Gastrocnemius medialis (tissue), 4 donors: ENCODE results near the gene KLHL25. TPM values are rescaled to one million over a fixed set of nuclear protein-coding genes. Genes with fewer than 3 reads are reported as not detected.

ENCODE experiments used
- ATAC-seq, 2 donors: fragments of 150-250 bp; one replicate each; pipeline ENCODE4 v1.9.1; 2016
- DNase-seq, 2 donors: peaks; one replicate each; pipeline ENCODE4 v3.0.0-alpha.2; 2019
- H3K27ac ChIP-seq, 4 donors: fragments of 200-600 bp; sonication (generic); 1 replicate in 1 of 4; 2 replicates in 3 of 4; pipeline ENCODE4 v1.5.1; 2016 to 2018; ENCODE audit warnings: mild to moderate bottlenecking in 2 of 4, moderate library complexity in 1 of 4
- H3K27me3 ChIP-seq, 3 donors: fragments of 200-600 bp; sonication (generic) in 2 of 3; 1 replicate in 1 of 3; 2 replicates in 2 of 3; pipeline versions ENCODE4 v1.5.1 to v1.6.0; 2016 to 2019; ENCODE audit warnings: mild to moderate bottlenecking in 1 of 3, moderate library complexity in 1 of 3
- H3K36me3 ChIP-seq, 2 donors: fragments of 200-600 bp; sonication (generic) in 1 of 2; one replicate each; pipeline ENCODE4 v1.5.1; 2017 to 2018
- H3K4me1 ChIP-seq, 2 donors: fragments of 200-600 bp; sonication (generic) in 1 of 2; one replicate each; pipeline ENCODE4 v1.5.1; 2016 to 2017; ENCODE audit warnings: mild to moderate bottlenecking in 2 of 2
- H3K4me3 ChIP-seq, 4 donors: fragments of 200-600 bp; sonication (generic) in 3 of 4; 1 replicate in 1 of 4; 2 replicates in 3 of 4; pipeline ENCODE4 v1.5.1; 2016 to 2019; ENCODE audit warnings: mild to moderate bottlenecking in 2 of 4
- H3K9me3 ChIP-seq, 3 donors: fragments of 200-600 bp; sonication (generic) in 2 of 3; 1 replicate in 1 of 3; 2 replicates in 2 of 3; pipeline ENCODE4 v1.5.1; 2016 to 2019
- POLR2A ChIP-seq, 2 donors: fragments of 450-650 bp; IDR thresholded peaks; one replicate each; pipeline ENCODE4 v1.6.1; 2017; ENCODE audit warnings: antibody characterized with exemption in 2 of 2, mild to moderate bottlenecking in 2 of 2, moderate library complexity in 2 of 2
- in situ Hi-C, 4 donors: fragments of 200-750 bp; cut with MboI; loops; one replicate each; pipeline versions ENCODE4 v1.15.0 to v1.8.0; 2017; ENCODE audit warnings: low sequenced_read_pairs in 4 of 4
- intact Hi-C: fragments of 100-400 bp; cut with DNase I; formaldehyde crosslinking; loops from one replicate; pipeline ENCODE4 v1.15.1; 2023; ENCODE audit warnings: low total_unique reads
- total RNA-seq, 4 donors: library from RNA; depleted of rRNA; stranded (reverse); fragments of >200 nt; gene quantifications; one replicate each; pipeline versions ENCODE4 v1.1.0 to v1.2.3, GENCODE V29; 2016
- TF ChIP-seq, protein P1 (sequence below), 5 experiments: fragments of 450-650 bp in 3 of 5; fragments of 200-600 bp in 2 of 5; sonication (generic) in 2 of 5; IDR thresholded peaks in 4 of 5; conservative IDR thresholded peaks in 1 of 5; 1 replicate in 4 of 5; 2 replicates in 1 of 5; pipeline ENCODE4 v1.5.1; 2016 to 2019; ENCODE audit warnings: antibody characterized with exemption in 5 of 5, mild to moderate bottlenecking in 3 of 5, moderate library complexity in 3 of 5

KLHL25 gene
- total RNA-seq, 4 donors from 2014 or later: 4.8 to 7.0 (median 6.8) TPM

DNA sequence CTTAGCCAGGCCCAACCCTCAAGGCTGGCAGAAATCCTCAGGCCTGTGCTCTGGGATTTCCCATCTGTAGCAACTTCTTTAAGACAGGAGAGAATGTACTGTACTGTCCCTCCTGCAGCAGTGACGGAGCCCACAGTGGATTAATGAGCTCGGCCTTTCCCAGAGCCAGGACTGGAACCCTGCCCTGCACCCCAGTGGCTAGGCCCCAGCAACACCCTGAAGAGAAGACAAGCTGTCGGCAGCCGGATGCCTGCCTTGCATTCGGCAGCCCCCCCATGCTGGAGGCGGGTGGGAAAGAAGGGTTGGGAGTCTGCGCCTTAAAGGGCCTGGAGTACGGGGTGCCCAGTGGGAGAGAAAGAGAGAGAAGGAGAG, 32.0 kb downstream of the KLHL25 start:
- ATAC-seq (peak in 1 of 2 donors; percentile 11), DNase-seq (no peak)
- TF ChIP-seq, protein P1, sequence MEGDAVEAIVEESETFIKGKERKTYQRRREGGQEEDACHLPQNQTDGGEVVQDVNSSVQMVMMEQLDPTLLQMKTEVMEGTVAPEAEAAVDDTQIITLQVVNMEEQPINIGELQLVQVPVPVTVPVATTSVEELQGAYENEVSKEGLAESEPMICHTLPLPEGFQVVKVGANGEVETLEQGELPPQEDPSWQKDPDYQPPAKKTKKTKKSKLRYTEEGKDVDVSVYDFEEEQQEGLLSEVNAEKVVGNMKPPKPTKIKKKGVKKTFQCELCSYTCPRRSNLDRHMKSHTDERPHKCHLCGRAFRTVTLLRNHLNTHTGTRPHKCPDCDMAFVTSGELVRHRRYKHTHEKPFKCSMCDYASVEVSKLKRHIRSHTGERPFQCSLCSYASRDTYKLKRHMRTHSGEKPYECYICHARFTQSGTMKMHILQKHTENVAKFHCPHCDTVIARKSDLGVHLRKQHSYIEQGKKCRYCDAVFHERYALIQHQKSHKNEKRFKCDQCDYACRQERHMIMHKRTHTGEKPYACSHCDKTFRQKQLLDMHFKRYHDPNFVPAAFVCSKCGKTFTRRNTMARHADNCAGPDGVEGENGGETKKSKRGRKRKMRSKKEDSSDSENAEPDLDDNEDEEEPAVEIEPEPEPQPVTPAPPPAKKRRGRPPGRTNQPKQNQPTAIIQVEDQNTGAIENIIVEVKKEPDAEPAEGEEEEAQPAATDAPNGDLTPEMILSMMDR (IDR thresholded peaks at IDR 0.05 in 4 of 5, conservative IDR thresholded peaks at IDR 0.05 in 1 of 5): no peak
- no peak for TF ChIP-seq POLR2A (IDR thresholded peaks at IDR 0.05)
- H3K9me3 ChIP-seq: no peaks in the 10 kb centered on the region
- H3K4me3 ChIP-seq: no peak overlapping the region
- intact Hi-C loops (no loop called here), in situ Hi-C loops (no loop called here)
- H3K36me3 ChIP-seq: no peaks in the 10 kb centered on the region
- H3K27ac ChIP-seq: peak overlapping the region; percentile 69 to 77 (median 73)
- peaks cover 43 to 47% of the 10 kb centered on the region in 2 donors for H3K4me1 ChIP-seq
- no peaks in the 10 kb centered on the region for H3K27me3 ChIP-seq

DNA sequence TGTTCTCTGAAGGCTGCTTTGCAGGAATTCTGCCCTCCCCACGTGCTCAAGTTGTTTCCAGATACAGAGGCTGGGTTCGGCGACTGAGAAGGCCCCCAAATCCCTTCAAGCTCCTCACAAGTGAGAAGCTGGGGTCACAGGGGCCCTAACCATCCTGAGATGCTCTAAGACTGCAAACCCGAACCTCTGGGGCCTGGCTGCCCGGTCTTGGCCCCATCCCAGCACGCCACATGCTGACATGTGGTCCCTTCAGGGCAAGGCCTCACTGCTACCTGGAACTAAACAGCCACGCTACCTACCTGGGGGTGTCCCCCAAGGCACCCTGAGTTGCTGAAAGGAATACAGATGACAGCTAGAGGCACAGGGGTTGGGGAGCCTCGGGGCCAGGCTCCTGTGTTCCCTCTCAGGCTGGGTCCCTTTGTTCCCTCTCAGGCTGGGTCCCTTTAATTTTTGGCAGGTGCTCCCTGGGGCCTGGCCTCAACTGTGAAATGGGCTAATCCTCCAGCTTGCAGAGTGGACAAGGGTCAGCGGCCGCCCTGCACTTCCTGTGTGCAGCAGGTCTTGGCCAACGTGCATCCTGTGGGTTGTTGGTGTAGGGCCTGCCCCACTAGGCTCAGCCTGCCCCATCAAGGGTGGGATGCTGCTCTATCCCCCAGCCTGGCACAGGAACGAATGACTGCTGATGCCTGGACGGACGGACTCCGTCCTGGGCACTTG, 32.5 kb downstream of the KLHL25 start:
- no peak for ATAC-seq
- intact Hi-C loops: no loop called here
- Histone ChIP-seq H3K4me3 (no peak overlapping the region), H3K27ac (peak overlapping the region in 2 of 4 donors; percentile 69 to 77), H3K27me3 (no peaks in the 10 kb centered on the region), H3K4me1 (peaks cover 43 to 47% of the 10 kb centered on the region in 2 donors), H3K36me3 (no peaks in the 10 kb centered on the region), H3K9me3 (no peaks in the 10 kb centered on the region)
- no peak for TF ChIP-seq POLR2A (IDR thresholded peaks at IDR 0.05)
- TF ChIP-seq, protein P1 (IDR thresholded peaks at IDR 0.05 in 4 of 5, conservative IDR thresholded peaks at IDR 0.05 in 1 of 5): no peak
- in situ Hi-C loops: no loop called here
- DNase-seq: no peak

DNA sequence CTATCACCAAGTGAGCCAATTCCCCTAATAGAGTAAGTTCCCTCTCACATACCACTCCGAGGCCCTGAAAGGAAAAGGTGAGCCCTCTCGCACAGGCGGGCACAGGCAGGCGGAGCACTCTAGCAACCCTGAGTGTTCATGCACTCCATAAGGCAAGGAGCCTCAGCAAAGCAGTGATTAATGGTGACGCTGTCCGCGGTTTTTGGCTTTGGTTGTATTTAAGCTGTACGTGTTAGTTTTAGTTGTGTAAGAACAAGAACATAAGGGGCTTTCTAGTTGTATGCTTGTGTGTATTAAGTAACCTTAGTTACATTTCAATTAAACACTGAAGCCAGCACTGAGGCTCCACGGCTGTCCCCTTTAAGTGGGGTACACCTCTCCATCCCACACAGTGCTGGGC, 33.1 kb downstream of the KLHL25 start:
- H3K4me3 ChIP-seq: no peak overlapping the region
- no peaks in the 10 kb centered on the region for H3K27me3 ChIP-seq
- H3K27ac ChIP-seq: no peak overlapping the region
- ATAC-seq (no peak), DNase-seq (no peak)
- no peaks in the 10 kb centered on the region for H3K36me3 ChIP-seq
- intact Hi-C loops: no loop called here
- H3K9me3 ChIP-seq: no peaks in the 10 kb centered on the region
- TF ChIP-seq POLR2A (IDR thresholded peaks at IDR 0.05): no peak
- TF ChIP-seq, protein P1 (IDR thresholded peaks at IDR 0.05 in 4 of 5, conservative IDR thresholded peaks at IDR 0.05 in 1 of 5): no peak
- in situ Hi-C loops: no loop called here
- peaks cover 42 to 47% of the 10 kb centered on the region in 2 donors for H3K4me1 ChIP-seq

DNA sequence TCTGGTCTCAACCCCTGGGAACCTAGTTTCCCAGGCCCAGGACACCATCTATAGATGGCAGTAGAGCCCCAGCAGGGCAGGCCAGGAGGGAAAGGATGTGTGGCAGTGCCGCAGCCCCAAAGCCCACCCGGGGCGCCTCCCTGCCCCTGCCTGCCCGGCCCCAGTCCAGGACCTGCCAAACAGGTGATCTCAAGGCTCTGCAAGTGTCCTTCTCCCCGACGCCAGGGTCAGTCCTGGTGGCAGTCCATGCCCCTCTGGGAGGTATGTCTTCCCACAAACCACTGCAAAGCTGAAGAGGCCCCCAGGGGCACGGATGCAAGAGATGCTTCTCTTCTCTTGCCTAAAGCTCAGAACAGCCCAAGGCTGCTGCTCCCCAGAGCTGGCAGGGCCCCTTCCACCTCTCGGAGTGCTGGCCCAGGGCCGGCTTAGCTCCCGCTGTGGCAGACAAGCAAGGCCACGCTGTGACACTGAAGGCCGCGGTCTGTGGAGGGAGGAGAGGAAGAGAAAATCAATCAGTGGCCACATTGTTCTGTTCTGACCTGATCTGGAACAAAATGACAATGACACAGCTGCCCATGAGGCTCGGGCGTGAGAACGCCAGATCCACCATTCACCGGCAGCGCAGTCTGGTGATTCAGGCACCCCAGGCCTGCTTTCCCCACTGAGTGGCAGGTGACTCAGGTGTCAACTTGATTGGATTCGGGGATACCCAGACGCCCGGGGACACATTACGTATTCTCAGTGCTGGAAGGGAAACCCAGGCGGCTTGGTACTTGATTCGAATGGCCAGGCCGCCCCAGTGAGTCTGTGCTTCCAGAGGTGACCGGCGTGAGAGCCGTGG, 34.0 kb downstream of the KLHL25 start:
- Histone ChIP-seq H3K27ac (no peak overlapping the region), H3K27me3 (no peaks in the 10 kb centered on the region), H3K4me1 (peaks cover 33 to 39% of the 10 kb centered on the region in 2 donors), H3K36me3 (no peaks in the 10 kb centered on the region), H3K4me3 (no peak overlapping the region), H3K9me3 (no peaks in the 10 kb centered on the region)
- in situ Hi-C loops: no loop called here
- TF ChIP-seq, protein P1 (IDR thresholded peaks at IDR 0.05 in 4 of 5, conservative IDR thresholded peaks at IDR 0.05 in 1 of 5): no peak
- TF ChIP-seq POLR2A (IDR thresholded peaks at IDR 0.05): no peak
- ATAC-seq (no peak), DNase-seq (no peak)
- intact Hi-C loops: no loop called here
